ENCODE data around the gene TMEM201. TPM values are rescaled to one million over a fixed set of nuclear protein-coding genes. Genes with fewer than 3 reads are reported as not detected.

TMEM201 gene
- total and polyA plus RNA-seq, 9 of the 15 experiments (the other 6 are each of a cell fraction or from before 2014, with no cell fraction given): 0.42 to 51.3 (median 7.4) TPM

GRCh38 chr1:9651565-9652378, 63.1 kb downstream of the TMEM201 start, which contains the start of gene PIK3CD (continued):
- no peak for TF ChIP-seq FOSL1 (tag; conservative IDR thresholded peaks at IDR 0.05)
- TF ChIP-seq TEAD1 (CRISPR knock-in tag; IDR thresholded peaks at IDR 0.05): 0 out of 4 replicates have a peak, but pooled peaks of 1 of the 2 experiments have one; percentile 50
- peak; percentile 29 for TF ChIP-seq TAF1 (IDR thresholded peaks at IDR 0.05; ENCODE audit: control insufficient read depth, extremely low read depth, insufficient read depth, low read length, severe bottlenecking)
- no peak for TF ChIP-seq HOXB6 (CRISPR knock-in tag; IDR thresholded peaks at IDR 0.05; ENCODE audit: borderline replicate concordance)
- 0 out of 2 replicates have a peak, but pooled peaks have one; percentile 18 for TF ChIP-seq ERF (CRISPR knock-in tag; IDR thresholded peaks at IDR 0.05)
- no peak for TF ChIP-seq CBX2 (IDR thresholded peaks at IDR 0.05; ENCODE audit: insufficient read depth, low read length, poor library complexity, severe bottlenecking)
- TF ChIP-seq RBFOX2 (IDR thresholded peaks at IDR 0.05; ENCODE audit: low read depth, low read length): peak; percentile 37; the same call in 1 of the 2 replicates
- TF ChIP-seq, protein P1, sequence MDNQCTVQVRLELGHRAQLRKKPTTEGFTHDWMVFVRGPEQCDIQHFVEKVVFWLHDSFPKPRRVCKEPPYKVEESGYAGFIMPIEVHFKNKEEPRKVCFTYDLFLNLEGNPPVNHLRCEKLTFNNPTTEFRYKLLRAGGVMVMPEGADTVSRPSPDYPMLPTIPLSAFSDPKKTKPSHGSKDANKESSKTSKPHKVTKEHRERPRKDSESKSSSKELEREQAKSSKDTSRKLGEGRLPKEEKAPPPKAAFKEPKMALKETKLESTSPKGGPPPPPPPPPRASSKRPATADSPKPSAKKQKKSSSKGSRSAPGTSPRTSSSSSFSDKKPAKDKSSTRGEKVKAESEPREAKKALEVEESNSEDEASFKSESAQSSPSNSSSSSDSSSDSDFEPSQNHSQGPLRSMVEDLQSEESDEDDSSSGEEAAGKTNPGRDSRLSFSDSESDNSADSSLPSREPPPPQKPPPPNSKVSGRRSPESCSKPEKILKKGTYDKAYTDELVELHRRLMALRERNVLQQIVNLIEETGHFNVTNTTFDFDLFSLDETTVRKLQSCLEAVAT (IDR thresholded peaks at IDR 0.05): no peak

All from K562 (cell line).